Stimulated activated naive CD4-positive, alpha-beta T cell treated with Interleukin-2 at 50 U/mL for 16 hours (primary cell): ENCODE results near the gene MPG.

Experiments
- DNase-seq: peaks from one replicate; lab custom pipeline; 2025; lab: John Stamatoyannopoulos, UW

Gene MPG

DNA sequence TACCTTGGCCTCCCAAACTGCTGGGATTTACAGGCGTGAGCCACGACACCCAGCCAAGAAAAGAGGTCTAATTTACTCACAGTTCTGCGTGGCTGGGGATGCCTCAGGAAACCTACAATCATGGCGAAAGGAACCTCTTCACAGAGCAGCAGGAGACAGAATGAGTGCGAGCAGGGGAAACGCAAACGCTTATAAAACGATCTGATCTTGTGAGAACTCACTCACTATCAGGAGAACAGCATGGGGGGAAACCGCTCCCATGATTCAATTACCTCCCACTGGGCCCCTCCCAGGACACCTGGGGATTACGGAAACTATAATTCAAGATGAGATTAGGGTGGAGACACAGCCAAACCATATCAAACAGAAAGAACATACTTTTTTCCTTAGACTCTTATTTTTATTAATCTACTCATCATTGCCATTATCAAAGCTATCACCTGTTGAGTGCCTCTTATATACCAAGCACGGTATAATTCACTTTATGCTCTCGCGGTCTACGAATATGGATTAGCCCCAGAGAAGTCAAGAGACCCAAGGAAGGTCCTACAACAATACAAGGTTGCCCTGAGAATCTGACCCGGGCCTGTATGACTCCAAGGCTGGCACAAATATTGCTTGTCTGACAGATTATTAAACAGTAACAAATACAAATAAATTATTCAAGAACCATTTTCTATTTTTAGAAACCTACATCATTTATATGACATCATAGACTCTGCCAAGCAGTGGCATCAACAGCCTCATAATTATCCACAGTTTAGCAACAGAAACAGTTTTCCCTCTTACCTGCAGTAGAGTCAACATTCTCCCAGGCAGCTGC is 27.0 kb upstream of the MPG start:
- no peak for DNase-seq

DNA sequence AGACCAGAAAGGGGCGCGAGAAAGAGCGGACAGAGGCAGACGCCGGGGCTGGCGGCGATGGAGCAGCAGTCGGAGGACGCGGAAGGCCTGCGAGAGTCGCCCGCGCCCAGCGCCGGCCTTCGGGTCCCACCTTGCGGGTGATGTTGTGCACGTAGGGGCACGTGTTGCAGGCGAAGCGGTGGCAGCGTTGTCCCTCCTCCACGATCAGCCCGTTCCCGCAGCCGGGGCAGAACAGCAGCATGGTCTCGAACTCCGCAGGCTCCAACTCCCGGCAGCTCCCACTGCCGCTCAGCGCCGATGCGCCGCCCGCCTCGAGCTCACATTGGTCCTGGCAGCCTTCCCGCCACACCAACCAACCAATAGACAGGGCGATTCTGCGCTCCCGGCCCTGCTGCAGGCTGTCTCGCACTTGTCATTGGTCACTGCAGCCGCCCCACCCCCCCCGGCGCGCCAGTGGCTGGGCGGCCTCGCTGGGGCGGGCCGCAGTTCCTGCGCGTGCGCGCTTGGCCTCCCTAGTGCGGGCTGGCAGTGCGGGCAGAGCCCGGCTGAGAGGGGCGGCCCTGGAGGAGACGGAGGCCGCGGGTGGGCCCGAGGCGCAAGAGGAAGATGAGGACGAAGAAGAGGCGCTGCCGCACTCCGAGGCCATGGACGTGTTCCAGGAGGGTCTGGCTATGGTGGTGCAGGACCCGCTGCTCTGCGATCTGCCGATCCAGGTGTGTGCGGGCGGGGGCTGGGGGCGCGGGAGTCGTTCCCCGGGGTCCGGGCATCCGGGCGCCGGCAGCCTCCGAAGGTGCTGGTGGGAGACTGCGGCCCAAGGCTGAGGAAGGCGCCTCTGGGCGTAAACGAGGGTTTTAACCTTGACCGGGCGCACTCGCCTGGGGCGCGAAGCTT is 24.4 kb upstream of the MPG start, which contains the start of the genes POLR3K and SNRNP25:
Gene POLR3K, minus strand, starts transcription at position 263 of the 891 bp plus-strand sequence. Its CDS starts 22 bp downstream, at position 241.
Gene SNRNP25, plus strand, starts transcription at position 483 of the 891 bp plus-strand sequence. Its CDS starts 189 bp downstream, at position 672.
- DNase-seq, result peak; percentile 99

DNA sequence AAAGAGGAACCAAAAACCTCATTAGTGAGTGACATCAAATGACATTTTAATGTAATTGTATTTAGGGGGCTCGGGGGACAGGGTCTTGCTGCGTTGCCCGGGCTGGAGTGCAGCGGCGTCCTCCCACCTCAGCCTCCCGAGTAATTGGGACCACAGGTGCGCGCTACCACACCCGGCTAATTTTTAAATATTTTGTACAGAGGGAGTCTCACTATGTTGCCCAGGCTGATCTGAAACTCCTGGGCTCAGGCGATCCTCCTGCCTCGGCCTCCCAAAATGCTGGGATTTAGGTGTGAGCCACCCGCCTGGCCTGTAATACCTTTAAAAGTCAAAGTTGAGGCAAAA is 23.8 kb upstream of the MPG start:
- no peak for DNase-seq

DNA sequence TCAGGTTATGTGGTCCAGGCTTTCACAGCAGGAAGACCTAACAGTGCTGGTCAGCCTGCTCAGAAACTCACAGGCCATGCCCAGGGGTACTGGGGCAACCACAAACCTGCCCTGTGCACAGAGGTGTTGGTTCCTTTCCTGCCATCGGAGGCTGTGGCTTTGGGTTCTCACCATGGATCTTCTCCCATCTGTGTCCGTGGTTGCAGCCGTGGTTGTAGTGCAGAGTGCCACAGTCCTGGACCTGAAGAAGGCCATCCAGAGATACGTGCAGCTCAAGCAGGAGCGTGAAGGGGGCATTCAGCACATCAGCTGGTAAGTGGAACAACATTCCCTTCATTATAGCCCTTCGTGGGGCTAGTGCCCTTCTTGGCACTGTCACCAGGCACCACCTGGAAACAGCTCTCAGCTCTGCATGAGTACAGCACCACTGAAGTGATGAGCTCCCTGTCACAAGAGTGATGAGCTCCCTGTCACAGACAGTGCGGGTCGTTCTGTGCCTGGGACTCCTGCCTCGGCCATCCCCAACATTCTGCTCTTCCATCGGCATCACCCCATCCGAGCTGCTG is 22.4 kb upstream of the MPG start:
- no peak for DNase-seq

DNA sequence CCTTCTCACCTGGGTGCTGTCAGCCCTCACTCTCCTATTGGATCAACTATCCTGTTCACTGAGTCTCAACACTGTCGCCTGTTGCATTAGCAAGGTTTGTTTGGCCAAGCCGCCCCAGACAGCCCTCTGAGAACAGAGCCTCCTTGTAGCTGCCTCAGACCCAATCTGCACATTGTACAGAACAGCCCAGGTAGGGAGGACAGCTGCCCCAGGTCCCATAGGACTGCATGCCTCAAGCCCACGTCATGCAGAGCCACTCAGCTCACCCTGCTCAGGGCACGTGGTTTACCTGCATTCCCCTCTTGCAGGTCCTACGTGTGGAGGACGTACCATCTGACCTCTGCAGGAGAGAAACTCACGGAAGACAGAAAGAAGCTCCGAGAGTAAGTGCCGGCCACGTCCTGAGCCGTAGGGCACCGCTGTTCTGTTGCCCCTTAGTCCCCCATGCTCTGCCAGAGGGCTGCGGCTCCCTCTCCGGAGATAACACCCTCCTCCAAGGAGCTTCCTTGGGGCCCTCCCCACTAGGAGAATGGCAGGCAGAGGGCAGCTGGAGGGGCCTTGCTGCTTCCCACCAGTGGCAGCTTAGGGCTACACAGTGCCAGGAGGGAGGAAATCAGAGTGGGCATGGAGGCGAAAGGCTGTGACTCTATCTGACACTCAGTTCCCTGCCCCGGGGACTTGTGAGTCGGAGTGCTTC is 21.6 kb upstream of the MPG start:
- no peak for DNase-seq

DNA sequence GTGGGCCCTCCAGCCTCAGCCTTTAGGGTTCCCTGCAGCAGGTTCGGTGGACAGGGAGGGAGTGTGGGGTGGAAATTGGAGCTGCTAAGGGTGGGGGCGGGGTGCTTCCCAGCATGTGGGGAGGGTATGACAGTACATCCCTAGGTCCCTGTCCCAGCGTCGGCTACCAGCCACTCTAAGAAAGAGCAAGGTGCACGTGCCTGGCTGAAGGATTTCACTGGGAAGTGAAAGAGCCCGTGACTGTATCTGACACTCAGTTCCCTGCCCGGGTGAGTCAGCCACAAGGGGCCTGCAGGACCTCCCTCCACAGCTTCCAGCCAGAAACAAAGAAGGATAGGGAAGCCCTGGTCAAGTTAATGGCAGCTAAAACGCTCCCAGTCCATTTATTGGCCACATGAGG is 20.3 kb upstream of the MPG start:
- no peak for DNase-seq

DNA sequence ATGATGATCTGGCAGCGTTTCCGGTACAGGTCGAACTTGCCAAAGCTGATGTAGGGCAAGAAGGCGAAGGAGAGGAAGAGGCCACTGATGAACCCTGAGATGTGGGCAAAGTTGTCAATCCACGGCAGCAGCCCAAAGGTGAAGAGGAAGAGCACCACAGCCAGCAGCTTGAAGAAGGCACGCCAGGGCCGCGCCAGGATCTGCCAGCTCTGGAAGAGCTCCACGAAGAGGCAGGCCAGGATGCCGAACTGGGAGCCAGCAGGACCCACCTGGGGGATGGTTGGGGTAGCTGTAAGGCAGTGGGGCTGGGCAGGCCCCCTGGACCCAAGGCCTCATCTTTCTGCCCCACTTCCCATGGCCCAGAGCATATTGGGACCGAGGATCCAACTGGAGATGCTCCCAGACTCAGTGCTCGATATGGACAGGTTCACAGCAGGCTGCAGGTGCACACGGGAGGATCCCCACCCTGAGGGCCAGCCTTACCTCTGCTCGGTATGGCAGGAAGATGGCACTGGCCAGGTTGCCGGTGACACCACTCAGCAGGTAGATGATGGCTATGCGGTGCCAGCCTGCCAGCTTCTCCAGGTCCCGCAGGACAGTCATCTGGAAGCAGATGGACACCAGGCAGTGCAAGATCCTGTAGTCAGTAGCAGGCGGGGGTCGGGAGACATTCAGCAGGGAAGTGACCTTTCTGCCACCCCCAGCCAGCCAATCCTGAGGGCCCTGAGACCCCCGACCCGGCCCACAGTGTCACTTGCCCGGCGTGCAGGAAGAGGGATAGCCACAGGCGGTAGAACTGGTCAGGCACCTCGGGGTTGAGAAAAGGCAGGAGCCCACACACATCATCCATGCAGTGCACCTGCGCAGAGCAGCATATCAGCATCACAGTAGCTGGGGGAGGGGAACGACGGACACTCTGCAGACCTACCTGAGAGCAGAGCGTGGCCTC is 19.3 kb upstream of the MPG start:
- DNase-seq, result no peak

DNA sequence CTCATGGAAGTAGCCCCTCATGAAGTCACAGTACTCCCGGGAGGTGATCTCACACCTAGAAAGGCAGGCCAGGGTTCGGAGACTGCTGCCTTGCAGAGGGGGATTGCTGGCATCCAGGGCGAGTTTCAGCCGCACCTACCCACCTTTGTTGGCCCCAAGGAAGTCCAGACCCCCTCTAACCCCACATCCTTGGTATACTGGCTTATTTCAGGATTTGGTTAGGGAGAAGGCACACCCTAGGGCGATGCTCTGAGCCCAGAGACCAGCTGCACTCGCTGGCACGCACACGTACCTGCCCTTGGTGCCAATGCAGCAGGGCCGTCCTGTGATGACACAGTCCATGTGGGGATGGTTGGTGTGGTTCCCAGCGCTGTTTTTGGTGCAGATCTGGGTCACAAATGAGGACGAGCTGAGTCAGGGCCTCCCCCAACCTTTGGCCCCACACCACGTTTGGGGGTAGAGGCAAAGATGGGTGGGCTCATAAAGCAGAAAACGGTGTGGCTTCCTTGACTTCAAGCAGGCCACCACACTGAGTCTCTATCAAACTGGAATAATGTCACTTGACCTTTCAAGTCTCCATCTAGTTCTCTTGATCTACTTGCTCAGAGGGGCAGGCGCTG is 18.5 kb upstream of the MPG start:
- no peak for DNase-seq

DNA sequence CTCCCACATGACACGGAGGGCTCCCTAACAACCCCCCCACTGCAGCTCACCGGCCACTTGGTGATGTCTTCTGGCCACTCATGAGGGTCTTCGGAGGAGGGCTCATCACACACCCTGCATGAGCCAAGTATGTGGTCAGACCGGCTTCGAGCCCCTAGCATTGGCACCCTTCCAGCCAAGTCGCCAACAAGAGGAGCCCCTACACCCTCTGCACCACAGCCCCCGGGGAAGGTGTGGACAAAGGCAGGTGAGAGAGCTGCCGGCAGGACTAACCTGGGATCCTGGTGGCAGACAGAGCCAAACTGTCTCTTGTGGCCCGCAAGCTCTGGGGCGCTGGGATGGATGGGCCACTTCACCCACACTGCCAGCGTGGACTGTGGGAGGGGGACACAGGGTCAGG is 17.9 kb upstream of the MPG start:
- no peak for DNase-seq

DNA sequence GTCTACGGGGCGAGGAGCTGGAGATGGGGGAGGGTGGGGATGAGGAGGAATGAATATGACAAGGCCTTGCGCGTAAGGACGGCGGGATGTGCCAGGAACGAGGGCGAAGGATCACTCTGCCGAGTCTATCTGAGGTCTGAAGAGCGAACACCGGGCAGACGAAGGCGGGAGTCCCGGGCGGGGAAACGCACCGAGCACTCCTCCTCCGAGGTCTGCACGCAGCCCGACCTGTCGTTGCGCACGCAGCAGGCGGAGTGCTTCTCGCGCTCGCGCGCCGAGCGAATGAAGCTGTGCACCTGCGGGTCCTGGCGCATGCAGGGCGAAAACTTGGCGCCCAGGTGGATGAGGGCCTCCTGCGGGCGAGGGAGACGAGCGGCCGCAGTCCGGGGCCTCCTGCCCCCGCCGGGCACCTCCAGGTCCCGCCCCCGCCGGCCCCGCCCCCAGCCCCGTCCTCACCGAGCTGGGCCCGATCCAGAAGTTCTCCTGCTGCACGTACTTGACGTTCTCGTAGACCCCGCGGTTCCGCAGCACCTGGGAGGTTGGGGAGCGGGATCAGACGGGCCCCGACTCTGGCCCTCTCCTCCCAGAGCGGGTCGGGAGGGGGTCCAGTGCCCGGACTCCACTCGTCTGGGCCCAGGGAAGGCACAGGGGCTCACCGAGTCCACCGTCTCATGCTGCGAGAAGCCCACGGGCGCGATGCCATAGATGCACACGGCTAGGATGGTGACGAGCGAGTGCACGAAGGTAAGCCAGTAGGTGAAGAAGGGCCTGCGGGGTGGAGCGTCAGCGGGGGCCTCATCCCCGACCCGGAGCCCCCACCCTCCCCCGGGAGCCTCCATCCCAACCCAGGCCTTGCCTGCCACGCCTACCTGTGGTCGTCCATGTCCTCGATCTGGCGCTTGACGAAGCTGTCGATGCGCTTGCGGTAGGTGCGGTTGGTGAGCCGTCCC is 16.8 kb upstream of the MPG start:
- DNase-seq, result no peak

DNA sequence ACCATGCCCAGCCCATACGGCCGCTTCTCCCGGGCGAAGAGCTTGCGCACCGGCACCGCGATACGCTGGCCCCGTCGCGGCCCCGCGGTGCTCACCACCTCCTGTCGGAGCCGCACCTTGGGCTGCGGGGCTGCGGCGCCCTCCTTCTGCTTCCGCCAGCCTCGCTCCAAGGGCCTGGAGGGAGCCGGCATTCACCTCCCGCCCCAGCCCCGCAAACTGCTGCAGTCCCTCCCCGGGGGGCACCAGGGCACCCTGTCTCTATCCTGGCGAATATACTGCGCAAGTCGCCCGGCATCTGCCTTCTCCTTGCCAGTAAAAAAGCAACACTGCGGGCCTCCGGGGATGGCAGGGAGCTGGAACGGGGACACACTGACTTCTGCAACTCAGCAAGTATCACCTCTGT is 16.1 kb upstream of the MPG start:
- DNase-seq, result no peak

DNA sequence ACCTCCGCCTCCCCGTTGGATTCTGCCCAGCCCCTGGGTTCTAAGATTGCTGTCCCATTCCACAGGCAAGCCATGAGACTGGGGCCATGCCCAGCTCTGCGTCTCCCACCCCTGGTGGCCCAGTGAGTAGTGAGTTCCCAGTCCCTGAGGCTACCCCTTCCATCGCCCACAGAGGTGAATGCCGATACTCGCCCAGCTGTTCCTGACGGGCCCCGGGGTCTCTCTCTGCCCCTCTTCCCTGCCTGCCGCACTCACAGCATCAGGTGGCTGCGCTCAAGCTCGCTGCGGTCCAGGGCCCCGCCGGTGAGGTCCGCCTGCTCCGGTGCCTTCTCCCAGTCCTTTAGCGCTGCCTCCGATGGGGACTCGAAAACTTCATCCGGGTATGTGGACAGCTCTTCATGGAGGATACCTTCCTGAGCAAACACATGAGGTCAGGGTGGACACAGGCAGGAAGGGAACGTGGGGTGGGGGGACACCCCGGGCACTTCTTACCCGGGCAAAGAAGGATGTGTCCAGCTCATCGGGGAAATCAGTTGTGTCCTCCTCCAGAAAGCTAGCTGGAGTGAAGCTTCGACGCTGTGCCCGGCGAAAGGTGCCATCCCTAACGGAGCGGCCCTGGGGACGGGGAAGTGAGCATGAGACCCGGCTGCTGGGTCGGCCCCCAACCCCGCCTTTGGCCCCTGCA is 15.6 kb upstream of the MPG start:
- DNase-seq, result no peak

DNA sequence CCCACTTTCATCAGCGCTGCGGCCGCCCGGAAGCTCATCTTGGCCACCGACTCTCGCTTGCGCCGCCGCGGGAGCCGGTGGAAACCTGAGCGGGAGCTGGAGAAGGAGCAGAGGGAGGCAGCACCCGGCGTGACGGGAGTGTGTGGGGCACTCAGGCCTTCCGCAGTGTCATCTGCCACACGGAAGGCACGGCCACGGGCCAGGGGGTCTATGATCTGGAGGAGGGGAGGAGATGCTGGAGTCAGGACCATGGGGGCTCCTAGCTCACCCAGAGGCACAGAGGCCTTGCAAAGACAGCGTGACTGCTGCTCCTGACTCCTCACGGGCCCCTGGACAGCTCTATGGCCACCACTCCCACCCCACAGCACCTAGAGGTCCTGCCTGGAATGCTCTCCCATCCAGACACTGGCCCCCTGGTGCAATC is 15.0 kb upstream of the MPG start:
- DNase-seq, result no peak

DNA sequence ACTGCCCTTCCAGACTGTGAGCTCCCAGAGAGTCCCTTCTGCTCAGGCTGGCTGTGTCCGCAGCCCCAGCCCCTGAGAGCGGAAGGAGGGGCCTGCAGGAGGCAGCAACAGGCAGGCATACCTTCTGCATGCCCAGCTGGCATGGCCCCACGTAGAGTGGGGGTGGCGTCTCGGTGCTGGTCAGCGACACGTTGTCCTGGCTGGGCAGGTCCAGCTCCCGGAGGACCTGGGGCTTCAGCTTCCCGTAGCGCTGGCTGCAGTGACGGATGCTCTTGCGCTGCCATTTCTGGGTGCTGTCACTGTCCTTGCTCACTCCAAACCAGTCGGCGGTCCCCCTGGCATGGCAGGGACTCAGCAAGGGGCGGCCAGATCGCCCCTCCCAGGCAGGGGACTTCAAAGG is 14.6 kb upstream of the MPG start:
- DNase-seq, result no peak

DNA sequence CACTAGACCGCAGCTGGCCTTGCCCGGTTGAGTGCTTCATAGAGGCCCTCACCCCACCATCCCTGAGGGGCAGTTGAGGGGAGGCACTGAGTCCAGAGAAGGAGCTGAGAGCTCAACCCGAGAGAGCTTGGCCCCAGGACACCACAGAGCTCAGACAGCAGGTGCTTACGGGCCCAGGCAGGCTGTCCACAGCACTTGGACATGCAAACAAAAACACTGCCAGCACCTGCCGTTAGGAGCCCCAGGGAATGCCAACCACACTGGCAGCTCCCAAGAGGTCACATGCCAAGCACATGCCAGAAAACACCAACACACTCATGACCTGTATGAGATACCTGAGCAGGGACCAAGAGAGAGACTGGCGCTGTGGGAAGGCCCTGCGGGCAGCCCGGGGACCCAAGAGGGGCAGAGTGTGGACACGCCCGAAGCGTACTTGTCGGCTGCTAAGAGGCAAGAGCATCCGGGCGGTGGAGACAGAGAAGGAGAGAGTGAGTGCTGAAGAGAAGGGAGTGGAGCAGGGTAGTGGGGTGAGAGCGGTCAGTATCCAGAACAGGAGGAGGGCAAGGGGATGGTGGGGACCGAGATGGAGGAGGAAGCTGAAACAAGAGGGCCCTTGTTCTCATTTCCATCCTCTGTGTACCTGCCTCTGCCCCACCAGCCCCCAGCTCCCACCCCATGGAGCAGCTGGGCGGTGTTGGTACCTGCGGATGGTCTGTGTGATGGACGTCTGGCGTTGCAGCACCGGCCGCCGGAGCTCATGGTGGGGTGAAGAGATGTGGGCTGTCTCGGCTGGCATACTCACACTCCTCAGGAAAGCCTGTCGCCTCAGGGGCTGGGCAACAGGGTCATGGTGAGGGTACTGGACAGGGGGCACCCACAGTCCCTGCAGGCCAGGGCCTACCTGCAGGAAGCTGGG is 13.8 kb upstream of the MPG start:
- DNase-seq, result no peak

DNA sequence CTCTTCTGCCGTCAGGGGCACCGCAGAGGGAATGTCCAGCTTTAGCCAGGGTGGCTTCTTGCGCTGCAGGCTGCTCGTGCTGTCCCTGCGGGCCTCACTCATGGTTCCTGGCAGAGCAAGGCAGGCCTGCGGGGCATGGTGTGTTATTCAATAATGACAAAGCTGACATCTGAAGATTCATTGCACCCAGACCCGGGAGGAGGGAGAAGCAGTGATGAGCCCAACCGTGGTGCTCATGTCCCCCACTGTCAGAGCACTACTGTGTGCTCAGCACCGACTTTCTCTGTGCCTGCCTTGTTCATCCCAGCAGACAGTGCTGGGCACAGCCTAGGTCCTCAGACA is 13.1 kb upstream of the MPG start:
- DNase-seq, result no peak

DNA sequence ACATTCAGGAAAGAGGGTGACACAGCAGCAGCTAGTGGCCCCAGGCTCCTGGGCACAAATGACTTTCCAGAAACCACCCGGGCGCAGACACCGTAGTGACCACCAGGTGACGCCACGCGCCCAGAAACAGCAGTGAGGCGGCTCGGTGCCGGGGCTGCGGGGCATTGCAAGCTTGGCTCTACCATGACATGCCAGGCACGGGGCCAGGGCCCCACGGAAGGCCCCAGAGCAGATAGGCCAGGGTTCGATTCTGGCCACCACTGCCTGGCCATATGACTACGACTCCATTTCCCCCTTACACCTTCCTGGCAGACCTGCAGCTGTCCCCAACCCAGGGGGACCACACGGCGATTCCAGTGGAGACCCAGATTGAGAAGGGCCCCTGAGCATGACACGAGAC is 12.3 kb upstream of the MPG start:
- DNase-seq, result peak; percentile 77
